ENCODE results near the gene TRIM43B.
"Not testable (repeated sequence)": the region's sequence is repeated elsewhere in the genome, so short reads cannot be mapped to it uniquely, and the experiment has no call there.

Gene TRIM43B

DNA sequence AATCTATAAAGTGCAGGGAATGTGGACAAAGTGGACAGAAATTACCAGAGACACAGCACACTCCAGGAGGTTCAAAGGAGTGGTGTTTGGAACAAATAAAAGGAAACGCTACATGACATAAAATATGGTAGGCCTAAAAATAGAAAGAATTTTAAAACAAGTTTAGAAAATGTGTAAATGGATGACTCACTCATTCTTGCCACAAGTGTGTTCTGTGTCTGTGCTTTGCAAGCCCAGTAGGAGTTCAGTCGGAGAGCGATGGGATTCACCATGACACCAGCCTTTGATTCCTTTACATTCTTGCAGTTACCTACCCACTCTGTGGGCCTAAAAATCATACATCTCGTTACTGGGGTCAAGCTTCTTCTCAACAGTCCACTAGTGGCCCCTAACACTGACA is 51.2 kb downstream of the TRIM43B start:
- not testable (repeated sequence) for DNase-seq

DNA sequence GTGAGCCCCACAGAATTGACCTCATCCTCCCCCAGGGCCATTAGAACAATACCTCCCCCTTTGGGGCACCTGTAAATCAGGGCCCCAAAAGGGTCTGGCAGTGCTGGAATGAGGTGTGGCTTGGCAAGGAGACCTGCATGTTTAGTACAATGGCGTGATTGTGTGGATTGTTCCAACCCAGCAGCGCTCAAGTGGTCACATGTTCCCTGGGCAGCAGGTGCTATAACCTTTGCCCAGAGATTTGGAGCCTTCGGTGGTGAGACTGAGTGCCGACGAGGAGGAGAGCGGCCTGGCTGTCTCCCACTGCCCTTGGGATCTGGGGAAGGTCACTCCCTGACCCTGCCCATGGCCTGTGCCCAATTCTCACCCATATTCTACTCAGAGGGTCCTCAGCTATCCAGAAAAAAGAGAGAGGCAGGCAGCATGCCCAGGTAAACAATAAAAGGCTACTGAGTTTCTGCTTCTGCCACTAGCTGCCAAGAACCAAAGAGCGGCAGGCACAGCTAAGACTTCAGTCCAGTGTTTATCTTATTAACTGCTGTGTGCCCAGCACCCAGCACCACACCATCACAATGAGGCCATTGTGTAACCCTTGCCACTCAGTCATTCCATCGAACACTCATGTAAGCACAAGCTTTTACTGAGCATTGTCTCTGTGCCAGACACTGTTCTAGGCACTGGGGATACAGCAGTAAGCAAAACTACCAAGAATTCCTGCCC is 54.6 kb downstream of the TRIM43B start:
- DNase-seq: not testable (repeated sequence)

DNA sequence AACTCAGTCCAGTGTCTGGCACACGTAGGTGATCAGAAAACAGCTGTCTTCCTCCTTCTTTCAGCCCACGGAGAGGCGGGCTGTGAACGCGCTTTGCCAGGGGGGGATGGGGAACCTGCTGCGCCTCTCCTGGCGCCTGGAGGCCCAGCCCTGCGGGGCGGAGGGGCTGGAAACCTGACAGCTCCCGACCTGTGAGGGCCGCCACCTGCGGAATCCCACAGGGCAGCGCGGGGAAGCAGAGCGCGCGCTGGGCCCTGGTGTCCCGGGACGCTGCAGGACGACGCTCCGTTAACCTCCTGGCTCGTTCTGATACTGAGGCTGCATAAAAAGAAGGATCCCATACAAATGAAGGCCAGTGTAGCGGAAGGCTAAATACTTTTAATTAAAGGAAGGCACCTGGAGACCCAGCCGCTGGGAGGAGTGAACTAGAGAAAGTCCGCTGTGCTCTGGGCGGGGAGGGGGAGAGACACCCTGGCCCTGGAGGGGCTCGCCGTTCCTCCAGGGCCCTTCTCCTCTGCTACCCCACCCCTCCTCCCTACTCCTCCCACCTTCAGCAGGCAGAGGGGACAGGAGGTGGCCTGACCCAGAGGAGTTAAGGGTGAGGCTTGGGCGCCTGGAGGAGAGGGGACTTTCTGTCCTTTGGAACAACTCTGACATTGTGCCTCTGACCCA is 57.2 kb downstream of the TRIM43B start:
- not testable (repeated sequence) for DNase-seq
